H7 (cell line): ENCODE results near the gene GNB4. TPM values are rescaled to one million over a fixed set of nuclear protein-coding genes. Genes with fewer than 3 reads are reported as not detected.

Experiments
- DNase-seq: peaks from one replicate; pipeline ENCODE4 v3.0.0; 2012
- H3K27me3 ChIP-seq: 2 replicates; pipeline ENCODE4 v1.6.0; 2011; ENCODE audit warnings: mild to moderate bottlenecking, low read length; ENCODE audit not compliant: control insufficient read depth, insufficient read depth
- H3K36me3 ChIP-seq: replicated peaks from 2 replicates; pipeline ENCODE4 v1.5.1; 2011; ENCODE audit warnings: low read length; ENCODE audit not compliant: control insufficient read depth, insufficient read depth
- H3K4me3 ChIP-seq: 2 replicates; pipeline ENCODE4 v1.5.1; 2011; ENCODE audit warnings: low read depth, mild to moderate bottlenecking, control low read depth, low read length, moderate library complexity; ENCODE audit not compliant: insufficient read depth
- total RNA-seq: library from RNA; depleted of rRNA; stranded (reverse); fragments of >200 nt; shearing (Covaris generic); gene quantifications from 2 replicates; pipeline ENCODE4 v1.2.3, GENCODE V29; 2014

Gene GNB4
- total RNA-seq, 1 experiment from 2014 or later: 50.4 TPM

DNA sequence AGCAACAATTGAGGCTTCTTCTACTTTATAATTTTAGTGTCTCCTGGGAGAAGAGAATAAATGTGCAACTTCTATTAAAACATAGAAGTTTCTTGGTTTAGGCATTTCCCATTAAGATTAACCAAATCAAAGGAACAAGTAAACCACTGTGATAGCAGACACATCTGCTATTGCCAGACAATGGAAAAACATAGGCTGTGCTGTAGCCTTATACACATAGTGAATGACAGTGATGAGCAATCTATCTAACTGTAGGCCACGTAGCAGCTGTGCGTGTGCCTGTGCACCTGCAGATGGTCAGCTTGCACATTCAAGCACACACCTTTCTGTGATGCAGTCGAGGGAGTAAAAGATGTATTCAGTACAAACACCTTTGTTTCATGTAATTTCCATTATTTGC, 32.7 kb downstream of the GNB4 start:
- no peak for DNase-seq
- Histone ChIP-seq H3K27me3 (no peaks in the 10 kb centered on the region), H3K36me3 (no peaks in the 10 kb centered on the region), H3K4me3 (no peak overlapping the region)

DNA sequence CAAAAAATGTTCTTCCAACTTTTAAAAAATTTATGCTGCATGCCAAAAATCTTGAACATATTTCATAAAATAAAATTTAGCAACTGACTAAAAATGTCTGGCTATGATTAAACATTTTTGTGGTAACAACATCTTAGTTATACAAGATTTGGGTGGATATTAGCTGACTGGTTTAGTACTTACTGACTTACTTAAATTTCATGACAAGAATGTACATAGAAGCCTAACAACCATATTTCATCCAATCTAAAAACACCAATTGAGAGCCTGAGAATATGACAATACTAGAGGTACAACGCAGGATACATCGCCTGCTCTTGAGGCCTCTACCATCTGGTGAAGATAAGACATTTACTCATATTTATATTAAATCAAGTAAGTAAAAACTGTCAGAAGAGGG, 34.6 kb downstream of the GNB4 start:
- no peaks in the 10 kb centered on the region for H3K27me3 ChIP-seq
- DNase-seq: no peak
- H3K4me3 ChIP-seq: no peak overlapping the region
- H3K36me3 ChIP-seq: no peaks in the 10 kb centered on the region

GRCh38 chr3:179415377-179415776, 35.9 kb downstream of the GNB4 start:
- no peaks in the 10 kb centered on the region; the same call in 1 of the 2 replicates for H3K36me3 ChIP-seq
- no peaks in the 10 kb centered on the region for H3K27me3 ChIP-seq
- no peak overlapping the region for H3K4me3 ChIP-seq
- DNase-seq: no peak

- no peak for DNase-seq
- H3K4me3 ChIP-seq: no peak overlapping the region
- H3K27me3 ChIP-seq: no peaks in the 10 kb centered on the region
- H3K36me3 ChIP-seq: no peaks in the 10 kb centered on the region; the same call in 1 of the 2 replicates
Measured at GRCh38 chr3:179414804-179415203, 36.5 kb downstream of the GNB4 start.

DNA sequence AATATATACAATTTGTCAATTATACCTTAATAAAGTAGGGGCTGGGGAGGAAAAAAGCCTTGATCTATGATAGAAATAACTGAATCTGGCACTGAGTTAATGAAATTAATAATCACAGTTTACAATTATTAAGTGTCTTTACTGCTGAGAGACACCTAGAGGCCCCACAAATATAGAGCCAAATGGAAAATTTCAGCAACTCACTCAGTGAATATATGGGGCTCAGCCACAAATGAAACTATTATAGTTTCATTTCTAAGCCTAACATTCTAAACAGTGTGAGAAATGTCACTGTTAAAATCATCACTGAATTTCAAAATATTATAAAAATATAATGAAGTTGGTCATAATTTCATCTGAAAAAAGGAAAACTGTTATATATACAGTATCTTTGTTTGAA, 40.3 kb downstream of the GNB4 start:
- no peak for DNase-seq
- no peak overlapping the region for H3K4me3 ChIP-seq
- H3K27me3 ChIP-seq: no peaks in the 10 kb centered on the region
- no peaks in the 10 kb centered on the region; the same call in 1 of the 2 replicates for H3K36me3 ChIP-seq

DNA sequence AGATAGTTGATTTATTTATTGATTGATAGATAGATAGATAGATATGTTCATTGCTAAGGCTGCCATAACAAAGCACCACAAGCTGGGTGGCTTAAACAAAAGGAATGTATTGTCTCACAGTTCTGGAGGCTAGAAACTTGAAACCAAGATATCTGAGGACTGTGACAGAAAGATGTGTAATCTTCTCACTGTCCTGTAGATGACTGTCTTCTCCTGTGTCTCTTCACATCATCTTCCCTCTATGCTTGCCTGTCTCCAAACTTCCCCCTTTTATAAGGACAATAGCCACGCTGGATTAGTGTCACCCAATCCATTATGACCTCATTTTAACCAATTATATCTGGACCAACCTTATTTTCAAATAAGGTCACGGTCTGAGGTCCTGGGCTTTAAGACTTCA, 40.9 kb downstream of the GNB4 start:
- no peak for DNase-seq
- no peaks in the 10 kb centered on the region for H3K27me3 ChIP-seq

GRCh38 chr3:179404307-179404706, 47.0 kb downstream of the GNB4 start:
- peak; percentile 11 for DNase-seq
- no peaks in the 10 kb centered on the region for H3K36me3 ChIP-seq
- no peaks in the 10 kb centered on the region for H3K27me3 ChIP-seq
- no peak overlapping the region for H3K4me3 ChIP-seq

More for the DNA sequence above, 40.9 kb downstream of the GNB4 start:
- H3K4me3 ChIP-seq: no peak overlapping the region
- H3K36me3 ChIP-seq: no peaks in the 10 kb centered on the region; the same call in 1 of the 2 replicates

- no peaks in the 10 kb centered on the region for H3K27me3 ChIP-seq
- H3K4me3 ChIP-seq: no peak overlapping the region
- no peaks in the 10 kb centered on the region for H3K36me3 ChIP-seq
- no peak for DNase-seq
Measured at GRCh38 chr3:179402963-179403362, 48.3 kb downstream of the GNB4 start.

GRCh38 chr3:179401561-179401960, 49.7 kb downstream of the GNB4 start:
- peak; percentile 5 for DNase-seq
- no peaks in the 10 kb centered on the region for H3K27me3 ChIP-seq
- no peaks in the 10 kb centered on the region for H3K36me3 ChIP-seq
- H3K4me3 ChIP-seq: no peak overlapping the region

DNA sequence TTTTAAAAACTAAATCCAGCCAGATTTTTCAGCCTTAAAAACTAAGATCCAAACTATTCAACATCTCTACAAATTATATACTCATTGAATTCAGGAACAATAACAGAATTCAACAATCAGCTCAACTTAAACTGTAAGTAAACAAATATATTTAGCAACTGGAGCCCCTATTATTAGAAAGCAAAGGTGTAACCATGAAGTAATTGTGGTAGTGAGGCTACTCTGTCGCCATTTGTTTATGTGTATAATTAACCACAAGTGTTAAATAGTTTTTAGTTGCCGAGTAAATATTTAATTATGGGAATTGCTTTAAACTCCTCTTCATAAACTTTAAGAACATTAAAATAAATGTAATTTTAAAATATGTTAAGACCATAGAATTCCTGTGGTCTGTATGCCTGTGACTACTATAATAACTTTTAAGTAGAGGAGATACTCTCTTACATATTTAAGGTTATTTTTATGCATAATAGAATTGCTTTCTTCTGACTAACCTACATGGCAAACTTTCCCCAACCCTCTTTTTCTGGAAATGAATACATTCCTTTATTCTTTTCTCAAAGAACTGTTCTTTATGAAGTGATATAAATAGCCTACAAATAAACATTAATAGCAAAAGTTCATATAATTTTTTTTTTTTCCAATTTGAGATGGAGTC, 52.6 kb downstream of the GNB4 start:
- Histone ChIP-seq H3K27me3 (no peaks in the 10 kb centered on the region), H3K4me3 (no peak overlapping the region), H3K36me3 (no peaks in the 10 kb centered on the region)
- DNase-seq: no peak

- Histone ChIP-seq H3K36me3 (no peaks in the 10 kb centered on the region; the same call in 1 of the 2 replicates), H3K4me3 (no peak overlapping the region)
Measured at GRCh38 chr3:179391906-179392305, 59.4 kb downstream of the GNB4 start.

GRCh38 chr3:179376474-179376873, 74.8 kb downstream of the GNB4 start:
- H3K36me3 ChIP-seq: peaks cover 7% of the 10 kb centered on the region
- no peak for DNase-seq
- H3K27me3 ChIP-seq: no peaks in the 10 kb centered on the region
- no peak overlapping the region for H3K4me3 ChIP-seq

More at GRCh38 chr3:179391906-179392305, 59.4 kb downstream of the GNB4 start:
- DNase-seq: no peak
- no peaks in the 10 kb centered on the region for H3K27me3 ChIP-seq

DNA sequence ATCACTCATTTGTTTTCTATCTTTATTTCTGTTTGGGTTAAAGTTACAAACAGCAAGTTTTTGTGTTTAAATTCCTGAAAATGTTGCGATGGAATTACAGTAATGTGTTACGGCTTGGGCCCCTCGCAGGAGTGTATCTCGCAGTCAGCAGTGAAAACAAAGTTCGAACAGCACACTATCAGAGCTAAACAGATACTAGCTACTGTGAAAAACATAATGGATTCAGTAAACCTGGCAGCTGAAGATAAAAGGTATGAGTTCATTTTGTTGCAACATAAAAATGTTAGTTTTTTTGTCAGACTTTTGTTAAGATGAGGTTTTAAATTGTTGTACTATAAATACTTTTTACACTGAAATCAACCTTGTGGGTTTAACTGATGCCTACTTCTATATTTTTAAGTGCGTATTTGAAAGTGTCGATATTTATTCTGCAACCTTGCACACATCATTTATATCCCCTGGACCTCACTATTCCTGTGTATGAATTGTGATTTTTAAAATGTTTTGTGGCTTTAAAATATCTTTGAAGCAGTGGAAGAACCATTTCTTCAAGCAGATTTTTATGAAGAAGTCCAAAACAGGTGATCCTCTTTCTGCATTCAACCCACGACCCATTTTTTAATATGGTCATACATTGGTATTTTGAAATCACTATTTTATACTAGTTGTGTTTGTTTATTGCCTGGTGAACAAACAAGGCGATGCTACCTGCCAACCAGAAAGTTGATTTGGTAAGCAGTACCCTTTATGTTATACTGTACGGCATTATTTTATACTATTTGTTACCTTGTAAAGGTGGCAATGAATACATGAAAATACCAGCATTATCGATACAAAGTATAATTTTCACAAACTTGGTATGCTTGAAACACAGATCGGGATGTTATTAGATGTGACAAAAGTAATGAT, 75.9 kb downstream of the GNB4 start:
- no peak for DNase-seq
- H3K36me3 ChIP-seq: peaks cover 7% of the 10 kb centered on the region
- H3K4me3 ChIP-seq: no peak overlapping the region
- H3K27me3 ChIP-seq: no peaks in the 10 kb centered on the region

GRCh38 chr3:179373938-179374337, 77.3 kb downstream of the GNB4 start:
- no peak for DNase-seq
- peaks cover 3% of the 10 kb centered on the region; the same call in 1 of the 2 replicates for H3K36me3 ChIP-seq
- H3K27me3 ChIP-seq: no peaks in the 10 kb centered on the region
- no peak overlapping the region for H3K4me3 ChIP-seq

GRCh38 chr3:179369621-179370020, 81.6 kb downstream of the GNB4 start:
- H3K27me3 ChIP-seq: no peaks in the 10 kb centered on the region
- no peak for DNase-seq
- no peak overlapping the region for H3K4me3 ChIP-seq
- peaks cover 2% of the 10 kb centered on the region for H3K36me3 ChIP-seq
